Dermis microvascular lymphatic vessel endothelial cell (primary cell): ENCODE results near the gene CALD1. TPM values are rescaled to one million over a fixed set of nuclear protein-coding genes. Genes with fewer than 3 reads are reported as not detected.

Experiments used
- DNase-seq, 2 donors: peaks; one replicate each; pipeline versions ENCODE4 v3.0.0 to v3.0.0-alpha.2; 2010; ENCODE audit warnings: low read depth in 2 of 2
- total RNA-seq: library from RNA; depleted of rRNA; stranded (reverse); fragments of >200 nt; gene quantifications from 2 replicates; pipeline ENCODE4 v1.2.1, GENCODE V29; 2014

CALD1 gene
- total RNA-seq, 1 donor from 2014 or later = 229 TPM

GRCh38 chr7:134826105-134826504 is 46.7 kb downstream of the CALD1 start:
- DNase-seq = no peak

- DNase-seq = no peak
Measured at GRCh38 chr7:134827436-134827835, 48.0 kb downstream of the CALD1 start.

- no peak for DNase-seq
Measured at GRCh38 chr7:134827889-134828288, 48.5 kb downstream of the CALD1 start.

DNA sequence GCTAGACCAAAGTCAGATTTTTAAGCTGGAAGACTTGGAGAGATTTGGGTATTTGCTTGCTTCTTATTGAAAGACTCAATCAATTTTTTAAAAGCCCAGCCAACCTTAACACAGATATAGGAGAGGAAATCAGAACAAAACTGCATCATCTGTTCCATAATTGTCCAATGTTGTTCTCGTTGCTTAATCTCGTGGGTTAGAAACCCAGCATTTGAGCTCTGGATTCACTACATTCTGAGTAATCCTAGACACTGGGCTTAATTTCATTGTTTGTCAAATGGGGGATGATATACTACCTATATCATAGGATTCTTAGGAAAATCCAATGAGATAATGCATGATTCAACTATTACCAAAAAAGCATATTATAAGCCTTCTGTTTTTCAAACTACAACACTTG is 48.9 kb downstream of the CALD1 start:
- DNase-seq = no peak

- DNase-seq = no peak
Measured at GRCh38 chr7:134829380-134829986, 50.0 kb downstream of the CALD1 start.

GRCh38 chr7:134831862-134832261 is 52.4 kb downstream of the CALD1 start:
- no peak for DNase-seq

GRCh38 chr7:134832367-134832766 is 52.9 kb downstream of the CALD1 start:
- DNase-seq = no peak

DNA sequence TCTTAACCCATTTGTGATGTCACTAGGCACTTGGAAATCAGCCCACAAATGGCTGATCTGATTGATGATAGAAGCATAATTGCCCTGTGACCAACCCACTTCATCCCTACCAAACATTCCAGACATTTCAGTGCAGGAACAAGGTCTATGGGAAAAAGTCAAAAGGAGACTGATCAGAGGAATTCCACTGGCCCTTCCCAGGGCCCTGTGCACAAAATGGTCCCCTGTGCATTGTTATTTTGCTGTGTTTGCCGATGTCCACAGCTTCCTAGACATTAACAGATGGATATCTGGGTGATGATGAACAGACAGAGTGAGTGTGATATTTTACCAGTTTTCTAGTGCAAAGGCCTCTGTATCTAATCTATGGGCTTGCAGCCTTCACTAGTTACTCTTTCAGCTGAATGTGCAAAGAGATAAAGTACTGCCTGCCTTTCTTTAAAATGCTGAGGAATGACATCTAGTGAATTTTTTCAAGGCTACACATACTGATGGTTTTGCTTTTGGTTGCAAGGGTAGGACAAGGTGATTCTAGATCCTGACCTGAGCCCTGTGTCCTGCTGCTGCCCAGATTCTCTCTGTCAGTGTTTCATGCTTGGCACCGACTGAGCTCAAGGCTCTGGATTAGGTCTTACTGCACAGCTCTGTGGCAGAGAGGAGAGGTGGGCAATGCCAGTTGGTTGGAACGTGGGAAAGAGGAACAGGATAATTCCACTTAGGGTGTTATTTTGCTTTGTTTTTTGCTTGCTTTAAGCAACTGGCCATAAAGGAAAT is 55.4 kb downstream of the CALD1 start:
- DNase-seq = peak; percentile 73 to 81

DNA sequence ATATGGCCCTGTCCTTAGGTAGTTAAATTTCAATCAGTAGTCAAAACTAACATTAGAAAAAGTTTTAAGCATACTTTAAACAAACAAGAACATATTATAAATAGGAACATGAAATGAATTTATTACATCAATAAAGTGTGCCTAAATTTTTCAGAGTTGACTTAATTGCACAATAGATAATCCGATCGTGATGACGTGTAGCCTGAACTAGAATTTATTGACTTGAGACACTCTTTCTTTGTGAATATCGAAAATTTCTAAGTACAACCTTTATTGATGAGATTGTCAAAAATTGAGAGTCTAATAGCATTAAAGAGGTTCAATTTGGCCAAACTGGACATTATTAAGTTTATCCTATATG is 56.0 kb downstream of the CALD1 start:
- no peak for DNase-seq

GRCh38 chr7:134836447-134836846 is 57.0 kb downstream of the CALD1 start:
- no peak for DNase-seq

- DNase-seq = no peak
Measured at GRCh38 chr7:134839298-134839697, 59.9 kb downstream of the CALD1 start.

GRCh38 chr7:134842062-134842461 is 62.6 kb downstream of the CALD1 start:
- DNase-seq = no peak

GRCh38 chr7:134842886-134843430 is 63.5 kb downstream of the CALD1 start:
- DNase-seq = peak in 1 of 2 donors; percentile 85

DNA sequence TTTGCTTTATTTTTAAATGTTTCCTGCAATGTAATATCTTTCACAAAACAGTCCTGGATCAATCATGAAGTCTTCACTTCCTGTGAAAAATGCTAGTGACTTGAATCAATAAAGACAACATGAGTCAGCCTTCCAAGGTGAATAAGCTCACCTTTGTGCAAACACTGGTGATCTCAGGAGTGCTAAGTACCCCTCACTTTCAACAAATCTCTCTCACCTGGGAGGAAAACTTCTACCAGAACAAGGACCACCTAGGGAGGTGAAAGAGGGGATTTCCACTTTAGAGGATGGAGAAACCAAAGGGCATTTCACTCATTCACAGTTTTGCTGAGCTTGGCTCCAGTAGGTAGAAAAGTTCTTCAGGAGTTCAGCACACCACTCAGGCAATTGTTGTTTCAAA is 64.8 kb downstream of the CALD1 start:
- no peak for DNase-seq

- DNase-seq = peak in 1 of 2 donors; percentile 31
Measured at GRCh38 chr7:134845461-134845860, 66.0 kb downstream of the CALD1 start.

DNA sequence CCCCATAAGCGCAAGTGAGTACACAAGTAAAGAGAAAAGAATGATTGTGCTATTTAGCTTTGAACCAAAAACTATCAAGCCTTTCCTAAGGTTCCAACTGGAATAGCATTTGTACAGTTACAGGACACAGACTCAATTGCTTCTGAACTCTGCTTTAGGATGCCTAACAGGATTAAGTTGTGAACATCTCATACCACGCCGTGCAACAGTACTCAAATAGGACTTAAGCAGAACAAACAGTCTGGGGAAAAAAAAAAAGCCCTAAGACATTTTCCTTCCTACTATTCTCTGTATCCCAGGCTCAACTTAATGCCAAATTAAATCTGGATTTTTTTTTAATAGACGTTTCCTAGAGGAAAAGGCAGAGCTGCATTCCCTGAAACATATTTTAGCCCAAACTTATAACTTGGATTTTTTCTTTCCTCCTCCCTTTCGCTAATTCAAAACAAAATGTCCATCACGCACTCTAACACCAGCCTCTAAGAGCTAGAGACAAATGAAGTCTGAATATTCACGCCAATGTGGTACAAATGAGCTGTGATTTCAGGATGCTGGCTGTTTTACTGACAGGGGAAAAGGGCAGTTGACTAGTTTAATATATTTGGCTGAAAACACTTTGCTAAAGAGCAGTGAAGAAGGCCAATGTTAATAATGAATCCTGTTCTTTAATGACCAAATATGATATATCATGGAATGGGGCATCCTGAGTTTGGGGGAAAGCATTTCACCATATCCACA is 68.6 kb downstream of the CALD1 start:
- no peak for DNase-seq

DNA sequence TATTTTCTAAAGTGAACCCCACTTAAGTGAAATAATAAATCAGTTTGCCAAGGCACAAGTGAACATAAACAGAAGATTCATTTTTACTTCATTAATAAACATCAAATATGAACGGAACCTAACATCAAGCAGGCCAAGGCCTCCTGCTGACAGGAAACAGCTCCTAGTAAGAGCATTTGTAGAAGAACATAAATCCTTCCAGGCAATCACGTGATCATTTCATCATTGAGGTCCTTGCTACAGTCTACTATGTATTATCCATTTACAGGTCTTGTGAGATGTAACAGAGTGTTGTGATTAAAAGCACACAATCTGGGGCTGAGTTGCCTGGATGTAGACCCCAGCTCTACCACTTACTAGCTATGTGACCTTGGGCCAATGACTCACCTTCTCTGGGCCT is 70.6 kb downstream of the CALD1 start:
- no peak for DNase-seq

DNA sequence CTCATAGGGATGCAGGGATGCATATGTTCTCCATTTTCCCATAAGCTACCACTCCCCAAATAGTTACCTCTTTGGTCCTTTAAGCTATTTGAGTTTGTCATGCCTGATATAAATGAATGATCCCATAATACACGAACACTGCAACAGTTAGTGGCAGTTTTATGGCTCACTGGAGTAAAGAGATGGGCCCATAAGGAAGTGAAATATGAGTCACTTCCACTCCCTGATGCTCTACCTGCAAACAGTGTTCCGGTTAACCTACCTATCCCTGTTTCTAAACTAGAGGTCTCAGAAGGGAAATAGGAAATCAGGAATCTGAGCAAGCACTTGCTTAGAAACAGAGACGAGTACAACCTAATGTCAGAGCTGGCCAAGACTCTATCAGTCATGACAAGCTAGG is 71.7 kb downstream of the CALD1 start:
- DNase-seq = no peak

DNA sequence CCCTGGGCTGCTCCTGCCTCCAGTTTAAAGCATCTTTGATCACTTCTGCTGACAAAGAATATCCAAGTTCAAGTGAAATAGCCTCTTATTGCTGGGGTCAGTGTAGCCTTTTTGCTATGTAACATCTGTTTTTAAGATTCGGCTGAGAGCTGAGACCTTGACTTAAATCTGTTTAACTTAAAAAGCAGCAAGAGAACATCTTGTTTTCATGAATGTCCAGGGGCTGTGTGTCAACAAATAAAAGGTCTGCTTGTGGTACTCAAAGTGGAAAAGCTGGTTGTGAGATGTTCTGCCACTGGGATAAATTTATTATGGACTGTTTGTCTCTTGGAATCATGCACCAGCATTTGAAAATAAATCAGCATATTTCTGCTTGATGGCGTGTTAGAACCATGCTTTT is 73.2 kb downstream of the CALD1 start:
- DNase-seq = no peak

- peak in 1 of 2 donors; percentile 72 for DNase-seq
Measured at GRCh38 chr7:134854816-134855215, 75.4 kb downstream of the CALD1 start.

- DNase-seq = no peak
Measured at GRCh38 chr7:134855442-134855841, 76.0 kb downstream of the CALD1 start.

- no peak for DNase-seq
Measured at GRCh38 chr7:134856091-134856490, 76.7 kb downstream of the CALD1 start.
